GM19193 (cell line): ENCODE results near the gene PKMYT1.

ENCODE experiments used
- POLR2A ChIP-seq: IDR thresholded peaks from 4 replicates; pipeline ENCODE4 v1.6.1; 2011; ENCODE audit not compliant: insufficient read depth, insufficient read length; ENCODE audit errors: extremely low read depth

PKMYT1 gene

DNA sequence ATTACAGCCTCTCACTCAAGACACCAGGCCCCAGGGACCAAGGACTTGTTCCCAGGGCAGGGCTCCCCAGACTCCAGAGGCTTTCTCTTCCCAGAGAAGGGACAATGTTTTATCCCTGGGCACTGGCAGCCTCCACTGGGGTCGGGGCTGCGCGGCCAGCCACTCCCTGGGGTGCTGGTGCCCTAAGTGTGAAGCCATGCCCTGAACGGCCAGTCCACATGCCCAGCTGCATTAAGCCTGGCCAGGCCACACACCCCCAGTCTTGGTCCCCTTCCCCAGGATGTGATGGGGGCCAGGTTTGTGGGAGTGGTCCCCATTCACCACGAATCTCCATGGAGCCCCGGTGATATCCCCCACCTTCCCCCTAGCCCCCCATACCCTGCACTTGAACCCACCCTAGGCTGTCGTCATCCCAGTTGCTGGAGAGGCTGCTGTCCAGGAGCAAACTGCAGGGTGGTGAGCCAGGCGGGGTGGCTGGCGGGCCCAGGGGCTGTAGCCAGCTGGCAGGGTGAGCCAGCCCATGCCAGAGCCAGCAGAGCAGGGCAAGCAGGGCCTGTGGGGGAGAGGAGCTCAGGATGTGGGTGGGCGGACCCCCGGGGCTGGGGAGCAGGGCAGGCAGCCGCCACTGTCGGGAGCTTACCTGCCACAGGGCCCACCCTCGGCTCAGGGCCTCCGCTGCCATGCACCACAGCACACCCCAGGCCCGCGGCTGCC is 6.5 kb downstream of the PKMYT1 start:
- no peak for TF ChIP-seq POLR2A

DNA sequence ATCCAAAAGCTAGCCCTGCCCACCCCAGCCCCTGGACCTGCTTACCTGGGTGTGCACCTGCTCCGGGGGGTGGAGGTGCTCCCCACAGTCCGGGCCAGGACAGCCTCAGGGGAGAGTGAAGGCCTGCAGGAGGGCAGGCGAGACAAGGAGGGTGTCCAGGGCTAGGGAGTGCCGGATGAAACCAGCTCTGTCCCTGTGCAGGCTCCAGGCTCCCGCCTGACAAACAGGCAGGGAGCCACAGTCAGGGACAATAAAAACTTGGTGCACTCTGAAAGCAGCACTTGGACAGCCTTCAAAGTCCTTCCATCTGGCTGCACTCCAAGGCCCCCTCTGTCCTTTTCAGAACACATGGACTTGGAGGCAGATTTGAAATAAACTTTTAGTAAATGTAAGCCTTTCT is 7.2 kb downstream of the PKMYT1 start:
- peak; percentile 26 for TF ChIP-seq POLR2A

GRCh38 chr16:2971985-2972784 is 8.1 kb downstream of the PKMYT1 start:
- no peak for TF ChIP-seq POLR2A

- TF ChIP-seq POLR2A = no peak
Measured at GRCh38 chr16:2971134-2971984, 8.9 kb downstream of the PKMYT1 start.

GRCh38 chr16:2970563-2970962 is 9.7 kb downstream of the PKMYT1 start:
- no peak for TF ChIP-seq POLR2A

GRCh38 chr16:2969545-2970521 is 10.4 kb downstream of the PKMYT1 start:
- TF ChIP-seq POLR2A = peak; percentile 40

DNA sequence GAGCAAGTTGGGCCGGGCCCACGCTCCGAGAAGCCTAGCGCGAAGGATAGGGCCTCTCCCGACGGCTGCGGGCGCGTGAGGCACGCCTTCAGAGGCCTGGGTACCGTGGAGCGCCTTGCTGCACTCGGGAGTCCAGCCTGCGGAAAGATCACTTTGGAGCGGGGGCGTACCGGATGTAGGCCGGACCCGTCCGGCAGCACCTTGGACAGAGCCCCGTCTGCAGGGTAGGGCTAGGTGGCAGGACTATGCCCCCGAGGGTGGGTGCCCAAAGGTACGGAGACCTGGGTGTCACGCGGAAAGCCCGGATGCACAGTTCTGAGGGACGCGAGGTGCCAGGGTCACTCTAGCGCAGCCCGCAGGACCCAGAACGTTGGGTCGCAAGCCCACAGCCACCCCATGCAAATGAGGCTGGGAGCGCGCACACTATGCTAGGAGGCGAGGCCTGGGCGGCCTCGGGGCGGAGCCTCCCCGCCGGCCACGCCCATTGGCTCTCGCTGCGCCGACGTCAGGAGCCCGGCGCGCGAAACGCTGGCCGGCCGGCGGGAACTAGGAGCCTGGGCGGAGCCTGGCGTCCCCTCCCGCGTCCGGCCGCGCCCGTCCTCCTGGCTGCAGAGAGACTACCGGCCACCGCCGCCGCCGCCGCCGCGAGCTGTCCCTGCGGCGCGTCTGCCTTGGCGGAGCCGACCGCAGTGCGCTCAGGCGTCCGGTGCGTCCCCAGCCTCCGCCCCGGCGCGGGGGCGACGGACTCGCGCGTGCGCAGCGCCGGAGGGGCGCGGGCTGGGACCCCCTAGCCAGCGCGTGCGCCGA is 11.3 kb downstream of the PKMYT1 start, which contains the start of gene PAQR4:
Gene PAQR4 (plus strand): TSS at position 611 of the 807 bp plus-strand sequence. CDS start 327 bp downstream, outside the sequence.
- TF ChIP-seq POLR2A = peak; percentile 57

DNA sequence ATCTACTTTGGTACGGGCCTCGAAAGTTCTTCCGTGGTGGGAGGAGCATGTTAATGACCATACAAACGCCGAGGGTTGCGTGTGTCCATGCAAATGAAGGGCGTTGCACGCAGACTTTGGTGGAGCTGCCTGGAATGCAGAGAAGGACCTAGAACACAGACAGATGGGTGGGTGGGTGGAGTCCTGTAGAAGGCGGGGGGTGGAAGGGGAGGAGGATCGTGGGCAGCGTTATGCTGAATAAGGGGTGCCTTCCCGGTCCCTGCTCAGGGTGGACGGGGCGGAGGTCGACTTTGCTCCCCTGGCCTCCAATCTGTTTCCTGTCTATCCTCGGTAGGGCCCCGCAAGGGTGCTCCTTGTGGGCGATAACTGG is 11.9 kb downstream of the PKMYT1 start:
- TF ChIP-seq POLR2A = no peak

DNA sequence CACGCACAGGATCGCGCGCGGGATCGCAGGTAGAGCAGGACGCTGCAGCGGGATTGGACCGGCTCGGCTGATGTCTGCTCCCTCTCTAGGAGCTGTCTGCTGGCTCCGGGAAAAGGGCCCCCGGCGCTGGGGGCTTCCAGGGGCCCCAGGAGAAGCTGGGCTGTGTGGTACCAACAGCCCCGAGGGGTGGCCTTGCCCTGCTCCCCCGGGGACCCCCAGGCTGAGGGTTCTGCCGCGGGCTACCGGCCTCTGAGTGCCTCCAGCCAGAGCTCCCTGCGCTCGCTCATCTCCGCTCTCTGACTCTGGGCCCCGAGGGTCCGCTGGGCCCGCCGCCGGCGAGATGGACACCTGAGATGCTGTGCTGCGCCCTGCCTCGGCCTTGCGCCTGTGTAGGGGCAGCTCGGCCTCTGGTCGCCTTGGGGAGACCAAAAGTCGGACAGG is 12.5 kb downstream of the PKMYT1 start:
- TF ChIP-seq POLR2A = no peak

DNA sequence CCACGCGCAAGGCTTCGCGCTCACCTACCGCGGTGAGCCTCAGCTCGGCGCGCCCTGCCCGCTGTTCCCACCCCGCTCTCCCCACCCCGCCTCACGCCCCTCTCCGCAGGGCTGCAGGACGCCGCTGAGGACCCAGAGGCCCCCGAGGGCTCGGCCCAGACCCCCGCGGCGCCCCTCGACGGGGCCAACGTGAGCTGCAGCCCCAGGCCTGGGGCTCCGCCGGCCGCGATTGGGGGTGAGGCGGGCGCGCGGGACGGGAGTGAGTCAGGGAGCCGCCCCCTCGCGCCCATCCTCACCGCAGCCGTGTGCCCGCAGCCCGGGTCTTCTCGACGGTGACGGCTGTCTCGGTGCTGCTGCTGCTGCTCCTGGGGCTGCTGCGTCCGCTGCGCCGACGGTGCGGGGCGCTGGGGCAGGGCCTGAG is 13.0 kb downstream of the PKMYT1 start:
- no peak for TF ChIP-seq POLR2A

DNA sequence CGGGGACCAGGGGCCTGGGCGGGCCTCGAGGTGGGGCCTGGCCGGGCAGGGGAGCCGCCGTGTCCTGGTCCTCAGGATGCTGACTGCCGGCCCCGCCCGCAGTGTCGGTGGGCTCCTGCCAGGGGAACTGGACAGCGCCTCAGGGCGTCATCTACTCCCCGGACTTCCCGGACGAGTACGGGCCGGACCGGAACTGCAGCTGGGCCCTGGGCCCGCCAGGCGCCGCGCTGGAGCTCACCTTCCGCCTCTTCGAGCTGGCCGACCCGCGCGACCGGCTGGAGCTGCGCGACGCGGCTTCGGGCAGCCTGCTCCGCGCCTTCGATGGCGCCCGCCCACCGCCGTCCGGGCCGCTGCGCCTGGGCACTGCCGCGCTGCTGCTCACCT is 13.4 kb downstream of the PKMYT1 start:
- TF ChIP-seq POLR2A = no peak

DNA sequence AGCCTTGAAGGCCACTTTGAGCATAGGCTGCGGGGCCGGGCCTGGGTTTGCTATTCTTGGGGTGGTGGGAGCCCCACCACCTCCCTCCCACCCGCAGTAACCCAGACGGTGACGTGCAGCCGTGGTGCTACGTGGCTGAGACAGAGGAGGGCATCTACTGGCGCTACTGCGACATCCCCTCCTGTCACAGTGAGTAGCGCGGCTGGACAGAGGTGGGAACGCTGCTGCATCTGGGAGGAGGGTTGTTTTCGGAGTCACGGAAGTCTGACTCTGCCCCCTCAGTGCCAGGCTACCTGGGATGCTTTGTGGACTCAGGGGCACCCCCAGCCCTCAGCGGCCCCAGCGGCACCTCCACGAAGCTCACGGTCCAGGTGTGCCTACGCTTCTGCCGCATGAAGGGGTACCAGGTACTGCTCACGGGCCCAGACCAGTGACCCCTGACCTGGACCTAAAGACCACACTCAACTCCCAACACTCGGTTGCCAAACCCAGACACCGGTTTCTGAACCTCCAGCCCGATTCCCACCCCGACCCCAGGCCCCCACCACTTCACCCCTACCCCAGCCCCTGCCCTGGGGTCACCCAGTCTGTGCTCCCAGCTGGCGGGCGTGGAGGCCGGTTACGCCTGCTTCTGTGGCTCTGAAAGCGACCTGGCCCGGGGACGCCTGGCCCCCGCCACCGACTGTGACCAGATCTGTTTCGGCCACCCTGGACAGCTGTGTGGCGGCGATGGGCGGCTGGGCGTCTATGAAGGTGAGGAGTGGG is 14.0 kb downstream of the PKMYT1 start:
- TF ChIP-seq POLR2A = no peak
